ENCODE data around the gene PPP1R15A. TPM values are rescaled to one million over a fixed set of nuclear protein-coding genes. Genes with fewer than 3 reads are reported as not detected.
A peak's percentile ranks its signal among the peaks of the same experiment; 100 is the strongest.
"Not testable (repeated sequence)": the region's sequence is repeated elsewhere in the genome, so short reads cannot be mapped to it uniquely, and the experiment has no call there.

Gene PPP1R15A
- total and polyA plus RNA-seq, 7 experiments from 2014 or later, result 23.0 to 1,030 (median 66.8) TPM

GRCh38 chr19:48896191-48896720 lies 24.0 kb downstream of the PPP1R15A start:
- Histone ChIP-seq H3K4me3 (ENCODE audit: low read length) (no peak overlapping the region), H3K27me3 (ENCODE audit: control insufficient read depth in 2 of 2, insufficient read depth in 2 of 2, low read length in 2 of 2) (peaks cover 5 to 6% of the 10 kb centered on the region in 2 donors), H3K36me3 (ENCODE audit: control insufficient read depth in 2 of 3, insufficient read depth in 3 of 3, low read length in 3 of 3) (peaks cover 0 to 3% (median 0%) of the 10 kb centered on the region in 3 experiments), H3K4me1 (ENCODE audit: control insufficient read depth in 2 of 2, insufficient read depth in 2 of 2, low read length in 2 of 2) (peaks cover 5 to 6% of the 10 kb centered on the region in 2 donors), H3K9me3 (ENCODE audit: control insufficient read depth in 2 of 3, low read length in 3 of 3) (no peaks in the 10 kb centered on the region), H3K27ac (ENCODE audit: low read depth, low read length) (peak overlapping the region; percentile 15)
- peak; percentile 18 for ATAC-seq
- ChIA-PET CTCF (no interaction called here), POLR2A (interaction anchor here (0.6 to 2.5 kb wide), 5 partner anchors 10 to 168 kb away, joined by 3 to 13 read pairs (median 5); partner anchors contain the start of genes DHDH and PPP1R15A)
- peak overlapping the region in 7 of 9 donors; percentile 43 to 85 (median 66) for H3K27ac Mint-ChIP-seq
- peaks cover 0 to 4% (median 3%) of the 10 kb centered on the region in 5 donors for H3K36me3 Mint-ChIP-seq
- peak overlapping the region; percentile 12 to 82 (median 74) for H3K4me3 Mint-ChIP-seq
- peak in 6 of 9 donors; percentile 29 to 53 (median 42) for DNase-seq
- intact Hi-C loops (cut with micrococcal nuclease), result no loop called here
- peaks cover 12 to 35% (median 23%) of the 10 kb centered on the region in 7 donors for H3K4me1 Mint-ChIP-seq
- H3K9me3 Mint-ChIP-seq, result no peaks in the 10 kb centered on the region
- peaks cover 16 to 29% (median 19%) of the 10 kb centered on the region in 5 donors for H3K27me3 Mint-ChIP-seq

GRCh38 chr19:48897181-48897580 lies 25.0 kb downstream of the PPP1R15A start:
- peak overlapping the region in 3 of 9 donors; percentile 43 to 85 (median 81) for H3K27ac Mint-ChIP-seq
- H3K4me1 ChIP-seq (ENCODE audit: control insufficient read depth in 2 of 2, insufficient read depth in 2 of 2, low read length in 2 of 2), result peaks cover 11 to 12% of the 10 kb centered on the region in 2 donors
- H3K4me1 Mint-ChIP-seq, result peaks cover 14 to 43% (median 29%) of the 10 kb centered on the region in 7 donors
- peaks cover 5 to 6% of the 10 kb centered on the region in 2 donors for H3K27me3 ChIP-seq (ENCODE audit: control insufficient read depth in 2 of 2, insufficient read depth in 2 of 2, low read length in 2 of 2)
- H3K9me3 ChIP-seq (ENCODE audit: control insufficient read depth in 2 of 3, low read length in 3 of 3), result no peaks in the 10 kb centered on the region
- ATAC-seq, result no peak
- intact Hi-C loops (cut with micrococcal nuclease), result no loop called here
- H3K9me3 Mint-ChIP-seq, result no peaks in the 10 kb centered on the region
- H3K36me3 ChIP-seq (ENCODE audit: control insufficient read depth in 2 of 3, insufficient read depth in 3 of 3, low read length in 3 of 3), result peaks cover 0 to 3% (median 0%) of the 10 kb centered on the region in 3 experiments
- peaks cover 7 to 29% (median 15%) of the 10 kb centered on the region in 5 donors for H3K27me3 Mint-ChIP-seq
- no peak for DNase-seq
- H3K4me3 ChIP-seq (ENCODE audit: low read length), result no peak overlapping the region
- ChIA-PET CTCF (no interaction called here), POLR2A (interaction anchor here (1.2 to 2.5 kb wide), 3 partner anchors 22 to 36 kb away, joined by 5 to 13 read pairs (median 9); partner anchors contain the start of genes DHDH and PPP1R15A)
- peaks cover 0 to 9% (median 4%) of the 10 kb centered on the region in 5 donors for H3K36me3 Mint-ChIP-seq
- H3K27ac ChIP-seq (ENCODE audit: low read depth, low read length), result no peak overlapping the region
- peak overlapping the region in 3 of 10 donors; percentile 73 to 82 (median 79) for H3K4me3 Mint-ChIP-seq

DNA sequence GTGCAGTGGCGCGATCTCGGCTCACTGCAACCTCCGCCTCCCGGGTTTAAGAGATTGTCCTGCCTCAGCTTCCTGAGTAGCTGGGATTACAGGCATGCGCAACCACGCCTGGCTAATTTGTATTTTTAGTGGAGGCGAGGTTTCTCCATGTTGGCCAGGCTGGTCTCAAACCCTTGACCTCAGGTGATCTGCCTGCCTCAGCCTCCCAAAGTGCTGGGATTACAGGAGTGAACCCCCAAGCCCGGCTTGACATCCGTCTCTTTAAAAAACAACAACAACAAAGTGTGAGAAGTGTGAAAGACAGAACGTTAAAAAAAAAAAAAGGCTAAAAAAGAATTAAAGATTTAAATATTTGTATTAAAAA lies 27.1 kb downstream of the PPP1R15A start:
- intact Hi-C loops (cut with micrococcal nuclease); H3K27me3 ChIP-seq (ENCODE audit: control insufficient read depth in 2 of 2, insufficient read depth in 2 of 2, low read length in 2 of 2); H3K9me3 ChIP-seq (ENCODE audit: control insufficient read depth in 2 of 3, low read length in 3 of 3); H3K4me3 ChIP-seq (ENCODE audit: low read length); H3K9me3 Mint-ChIP-seq; ATAC-seq; DNase-seq: not testable (repeated sequence)
- H3K4me3 Mint-ChIP-seq, result peak overlapping the region; percentile 61 to 100 (median 82)
- ChIA-PET CTCF (interaction anchor here (0.8 kb wide), 1 partner anchor 27 kb away, joined by 4 read pairs; the partner anchor contains the start of gene PPP1R15A), POLR2A (interaction anchor here (0.5 to 2.8 kb wide), 8 partner anchors 27 to 976 kb away, joined by 3 to 10 read pairs (median 6); partner anchors contain the start of genes DHDH, FTL and PPP1R15A)
- H3K36me3 Mint-ChIP-seq, result peaks cover 0 to 19% (median 7%) of the 10 kb centered on the region in 5 donors
- peaks cover 5 to 17% (median 7%) of the 10 kb centered on the region in 5 donors for H3K27me3 Mint-ChIP-seq
- peaks cover 14 to 48% (median 35%) of the 10 kb centered on the region in 7 donors for H3K4me1 Mint-ChIP-seq
- H3K36me3 ChIP-seq (ENCODE audit: control insufficient read depth in 2 of 3, insufficient read depth in 3 of 3, low read length in 3 of 3), result peaks cover 0 to 12% (median 4%) of the 10 kb centered on the region in 3 experiments
- H3K4me1 ChIP-seq (ENCODE audit: control insufficient read depth in 2 of 2, insufficient read depth in 2 of 2, low read length in 2 of 2), result peaks cover 11 to 12% of the 10 kb centered on the region in 2 donors
- H3K27ac ChIP-seq (ENCODE audit: low read depth, low read length), result peak overlapping the region; percentile 92
- H3K27ac Mint-ChIP-seq, result peak overlapping the region; percentile 32 to 100 (median 81)

DNA sequence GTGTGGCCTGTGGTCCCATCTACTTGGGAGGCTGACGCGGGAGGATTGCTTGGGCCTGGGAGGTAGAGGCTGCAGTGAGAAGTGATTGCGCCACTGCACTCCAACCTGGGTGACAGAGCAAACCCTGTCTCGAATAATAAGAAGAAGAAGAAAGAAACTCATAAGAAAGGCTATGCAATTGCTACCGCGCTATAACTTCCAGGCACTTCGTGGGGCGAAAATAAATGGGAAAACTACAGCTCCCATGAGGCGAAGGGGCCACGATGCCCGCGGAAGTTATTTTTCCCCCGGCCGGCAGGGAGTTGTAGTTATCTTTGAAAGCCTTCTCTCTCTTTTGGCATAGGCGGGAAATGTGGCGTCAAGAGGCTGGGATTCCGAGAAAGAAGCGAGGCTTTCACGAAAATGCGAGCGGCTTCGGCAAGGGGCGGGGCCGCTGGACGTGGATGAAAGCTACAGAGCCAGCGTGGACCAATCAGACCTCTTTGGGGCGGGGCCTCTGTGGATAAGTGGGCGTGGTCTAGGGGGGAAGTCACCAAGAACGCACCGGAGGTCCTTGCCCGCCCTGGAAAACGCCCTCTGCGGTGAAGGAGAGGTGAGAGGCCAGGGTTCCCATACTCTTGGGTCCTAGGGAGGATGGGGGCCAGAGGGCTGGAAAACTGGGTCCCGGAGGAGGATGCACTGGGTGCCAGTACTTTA lies 27.7 kb downstream of the PPP1R15A start, which contains the start of gene NUCB1:
Gene NUCB1 (plus strand): TSS at position 532 of the 696 bp plus-strand sequence. CDS start 485 bp downstream, outside the sequence.
- Histone ChIP-seq H3K36me3 (ENCODE audit: control insufficient read depth in 2 of 3, insufficient read depth in 3 of 3, low read length in 3 of 3) (peaks cover 0 to 18% (median 6%) of the 10 kb centered on the region in 3 experiments), H3K9me3 (ENCODE audit: control insufficient read depth in 2 of 3, low read length in 3 of 3) (no peaks in the 10 kb centered on the region), H3K27ac (ENCODE audit: low read depth, low read length) (peak within 1 kb of the TSS; percentile 92), H3K4me3 (ENCODE audit: low read length) (peak within 1 kb of the TSS; percentile 92), H3K4me1 (ENCODE audit: control insufficient read depth in 2 of 2, insufficient read depth in 2 of 2, low read length in 2 of 2) (peaks cover 11 to 12% of the 10 kb centered on the region in 2 donors), H3K27me3 (ENCODE audit: control insufficient read depth in 2 of 2, insufficient read depth in 2 of 2, low read length in 2 of 2) (peaks cover 2 to 4% of the 10 kb centered on the region in 2 donors)
- CTCF ChIA-PET, result interaction anchor here (0.8 to 0.9 kb wide), 2 partner anchors 28 to 66 kb away, joined by 3 to 4 read pairs; partner anchors contain the start of gene PPP1R15A
- ATAC-seq (peak; percentile 100), DNase-seq (peak; percentile 92 to 99 (median 98))
- Mint-ChIP-seq H3K4me3 (peak within 1 kb of the TSS; percentile 87 to 100 (median 98)), H3K27ac (peak within 1 kb of the TSS; percentile 78 to 100 (median 98)), H3K27me3 (peaks cover under 1 to 11% (median 2%) of the 10 kb centered on the region in 5 donors), H3K36me3 (peaks cover 0 to 22% (median 7%) of the 10 kb centered on the region in 5 donors), H3K9me3 (no peaks in the 10 kb centered on the region), H3K4me1 (peaks cover 14 to 44% (median 32%) of the 10 kb centered on the region in 7 donors)
- intact Hi-C loops (cut with micrococcal nuclease), result loop anchor here (1.0 to 5.0 kb wide), 12 partner anchors 25 to 185 kb away; partner anchors contain the start of genes BAX (in 2 of the 2), FTL (in 2 of the 2), GYS1 (in 2 of the 2) and RUVBL2 (in 2 of the 2)
- POLR2A ChIA-PET, result interaction anchor here (0.5 to 2.8 kb wide), 9 partner anchors 26 to 975 kb away, joined by 3 to 10 read pairs (median 5); partner anchors contain the start of genes DHDH, FTL and PPP1R15A

- Mint-ChIP-seq H3K4me1 (peaks cover 14 to 38% (median 31%) of the 10 kb centered on the region in 7 donors), H3K27me3 (peaks cover 0 to 3% (median 0%) of the 10 kb centered on the region in 5 donors), H3K36me3 (peaks cover 0 to 29% (median 8%) of the 10 kb centered on the region in 5 donors), H3K9me3 (no peaks in the 10 kb centered on the region), H3K27ac (peak overlapping the region; percentile 78 to 100 (median 98)), H3K4me3 (peak overlapping the region; percentile 87 to 100 (median 98))
- H3K9me3 ChIP-seq (ENCODE audit: control insufficient read depth in 2 of 3, low read length in 3 of 3), result no peaks in the 10 kb centered on the region
- H3K27me3 ChIP-seq (ENCODE audit: control insufficient read depth in 2 of 2, insufficient read depth in 2 of 2, low read length in 2 of 2), result no peaks in the 10 kb centered on the region
- intact Hi-C loops (cut with micrococcal nuclease), result loop anchor here (1.0 to 5.0 kb wide), 12 partner anchors 25 to 185 kb away; partner anchors contain the start of genes BAX (in 2 of the 2), DHDH (in 2 of the 2), FTL (in 2 of the 2) and GYS1 (in 2 of the 2)
- ATAC-seq (no peak), DNase-seq (peak in 5 of 9 donors; percentile 35 to 57 (median 50))
- H3K36me3 ChIP-seq (ENCODE audit: control insufficient read depth in 2 of 3, insufficient read depth in 3 of 3, low read length in 3 of 3), result peaks cover 4 to 26% (median 8%) of the 10 kb centered on the region in 3 experiments
- POLR2A ChIA-PET, result interaction anchor here (0.6 to 2.8 kb wide), 15 partner anchors 10 to 93 kb away, joined by 3 to 10 read pairs (median 4); partner anchors contain the start of genes DHDH, FTL, GYS1 and PPP1R15A
- CTCF ChIA-PET, result interaction anchor here (0.5 to 1.6 kb wide), 7 partner anchors 10 to 67 kb away, joined by 3 to 5 read pairs (median 4); partner anchors contain the start of gene PPP1R15A
- H3K4me1 ChIP-seq (ENCODE audit: control insufficient read depth in 2 of 2, insufficient read depth in 2 of 2, low read length in 2 of 2), result peaks cover 11 to 12% of the 10 kb centered on the region in 2 donors
- peak overlapping the region; percentile 92 for H3K4me3 ChIP-seq (ENCODE audit: low read length)
- H3K27ac ChIP-seq (ENCODE audit: low read depth, low read length), result peak overlapping the region; percentile 92
Observed at GRCh38 chr19:48900477-48901406, 28.5 kb downstream of the PPP1R15A start.

Data from naive thymus-derived CD4-positive, alpha-beta T cell (primary cell).